NCI-H2081 treated with DMSO at 0.1 percent for 48 hours (cell line): ENCODE measurements around the gene F2R.

ENCODE experiments used
- DNase-seq: peaks from one replicate; lab custom pipeline; 2025; lab: John Stamatoyannopoulos, UW

Gene F2R

DNA sequence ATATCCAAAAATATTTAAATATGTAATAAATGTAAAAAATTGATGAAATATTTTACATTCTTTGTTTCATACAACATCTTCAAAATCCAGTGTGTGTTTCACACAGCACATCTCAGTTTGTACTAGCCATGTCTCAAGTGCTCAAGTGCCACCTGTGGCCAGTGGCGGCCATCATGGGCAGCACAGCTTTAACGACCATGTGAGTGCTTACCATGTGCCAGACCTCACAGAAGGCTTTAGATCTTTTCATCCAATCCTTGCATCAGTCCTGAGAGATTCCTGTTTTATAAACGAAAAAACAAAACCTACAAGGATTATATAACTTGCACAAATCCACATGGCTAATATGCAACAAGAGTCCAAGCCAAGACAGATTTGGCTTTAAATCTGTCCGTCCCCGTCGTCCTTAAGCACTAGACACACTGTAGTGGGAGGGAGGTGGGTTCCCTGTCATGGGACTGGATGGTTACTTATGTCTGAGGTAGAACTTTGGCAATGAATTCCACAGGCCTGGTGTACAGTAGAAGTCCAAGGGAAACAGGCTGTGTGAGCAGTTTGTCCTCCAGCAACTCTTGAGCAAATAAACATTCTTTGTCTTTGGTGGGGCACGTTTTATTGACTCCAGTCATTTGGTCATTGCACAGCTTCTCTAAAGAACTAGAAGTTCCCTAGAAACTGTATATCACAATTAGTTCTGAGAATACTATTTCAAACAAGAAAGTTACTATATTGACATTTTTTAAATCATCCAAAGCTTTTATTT is 25.0 kb upstream of the F2R start:
- DNase-seq: no peak

DNA sequence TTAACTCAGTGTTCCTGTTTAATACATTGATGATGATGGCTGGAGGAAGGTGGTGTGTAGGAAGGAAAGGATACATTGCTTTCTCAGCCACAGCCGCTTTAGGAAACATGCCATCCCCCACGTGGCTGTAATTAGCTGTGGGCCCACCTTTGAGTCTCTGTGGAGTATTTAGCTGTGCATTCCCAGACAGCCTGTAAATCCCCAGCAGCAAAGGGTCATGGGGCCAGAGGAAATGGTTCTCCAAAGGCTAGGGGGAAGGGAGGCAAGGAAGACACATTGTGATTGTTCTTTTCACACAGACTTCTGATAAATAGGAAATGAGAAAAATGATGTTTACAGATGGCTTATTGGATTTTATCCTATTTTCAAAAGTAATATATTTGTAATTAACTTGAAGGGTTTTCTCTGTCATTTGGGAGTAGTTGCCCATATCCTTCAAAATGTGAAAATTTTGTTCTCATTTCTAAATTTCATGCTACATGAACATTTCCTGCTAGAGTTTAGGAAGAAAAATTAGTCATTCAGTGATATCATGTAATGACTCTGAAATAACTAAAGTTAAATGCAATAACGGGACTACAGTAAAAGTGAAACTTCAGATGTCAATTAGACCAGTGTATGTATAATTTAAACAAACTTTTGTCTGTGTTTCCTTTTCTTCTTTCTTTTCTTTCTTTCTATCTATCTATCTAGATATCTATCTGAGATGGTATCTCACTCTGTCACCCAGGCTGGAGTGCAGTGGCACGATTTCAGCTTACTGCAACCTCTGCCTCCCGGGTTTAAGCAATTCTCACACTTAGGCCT is 24.3 kb upstream of the F2R start:
- DNase-seq: no peak

DNA sequence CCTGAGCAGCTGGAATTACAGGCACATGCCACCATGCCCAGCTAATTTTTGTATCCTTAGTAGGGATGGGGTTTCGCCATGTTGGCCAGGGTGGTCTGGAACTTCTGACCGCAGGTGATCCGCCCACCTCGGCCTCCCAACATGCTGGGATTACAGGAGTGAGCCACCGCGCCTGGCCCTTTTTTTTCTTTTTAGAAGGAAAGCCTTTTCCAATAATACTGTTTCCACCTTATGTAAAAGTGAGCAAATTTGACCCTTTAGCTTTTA is 23.7 kb upstream of the F2R start:
- no peak for DNase-seq

DNA sequence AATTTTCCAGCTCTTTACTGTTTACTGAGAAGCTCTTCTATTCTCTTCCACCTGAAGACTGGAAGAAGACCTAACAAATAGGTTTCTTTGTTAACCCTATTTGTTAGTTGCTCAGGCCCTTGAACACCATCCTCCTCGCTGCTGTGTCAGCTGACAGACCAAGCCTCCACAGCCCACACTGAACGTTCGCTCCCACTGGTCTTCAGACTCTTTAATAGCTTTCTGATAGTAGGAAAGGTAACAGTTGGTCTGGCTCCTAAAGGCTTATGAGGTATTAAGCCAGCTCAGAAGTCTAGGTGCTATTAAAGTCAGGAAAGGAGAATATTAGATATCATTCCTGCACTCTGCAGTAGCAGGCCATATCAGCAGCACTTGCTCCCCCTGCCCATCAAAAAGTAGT is 23.3 kb upstream of the F2R start:
- no peak for DNase-seq

DNA sequence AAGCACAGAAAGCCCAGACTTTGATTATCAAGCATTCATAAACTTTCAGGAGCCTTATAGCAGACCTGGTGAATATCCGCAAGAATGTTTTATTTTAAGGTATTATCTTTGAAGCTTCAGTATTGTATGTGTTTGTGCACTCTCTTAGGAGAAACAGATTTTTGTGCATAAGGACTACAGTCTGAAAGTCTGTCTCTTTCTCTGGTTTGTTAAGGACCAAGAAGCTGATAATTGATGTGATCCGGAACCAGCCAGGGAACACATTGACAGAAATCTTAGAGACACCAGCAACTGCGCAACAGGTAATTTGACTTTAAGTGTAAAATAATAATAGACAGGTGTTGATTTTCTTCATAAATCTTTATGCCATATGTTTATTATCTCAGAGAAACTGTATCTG is 22.8 kb upstream of the F2R start:
- DNase-seq: no peak

DNA sequence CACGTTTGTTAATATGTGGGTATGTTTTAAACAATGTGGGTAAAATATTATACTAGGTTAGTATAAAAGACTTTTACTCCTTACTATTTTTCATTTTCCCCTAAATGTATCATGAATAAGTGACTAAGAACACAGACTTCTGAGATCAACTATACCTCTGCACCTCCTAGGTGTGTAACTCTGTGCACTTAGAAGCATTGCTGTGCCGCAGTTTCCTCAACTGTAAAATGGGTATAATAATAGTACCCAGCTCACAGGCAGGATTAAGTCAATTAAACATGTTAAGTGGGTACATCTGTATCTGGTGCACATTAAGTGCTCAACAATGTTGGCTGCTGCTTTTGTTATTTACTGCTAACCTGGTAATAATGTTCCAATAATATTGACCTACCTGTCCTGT is 21.6 kb upstream of the F2R start:
- no peak for DNase-seq

DNA sequence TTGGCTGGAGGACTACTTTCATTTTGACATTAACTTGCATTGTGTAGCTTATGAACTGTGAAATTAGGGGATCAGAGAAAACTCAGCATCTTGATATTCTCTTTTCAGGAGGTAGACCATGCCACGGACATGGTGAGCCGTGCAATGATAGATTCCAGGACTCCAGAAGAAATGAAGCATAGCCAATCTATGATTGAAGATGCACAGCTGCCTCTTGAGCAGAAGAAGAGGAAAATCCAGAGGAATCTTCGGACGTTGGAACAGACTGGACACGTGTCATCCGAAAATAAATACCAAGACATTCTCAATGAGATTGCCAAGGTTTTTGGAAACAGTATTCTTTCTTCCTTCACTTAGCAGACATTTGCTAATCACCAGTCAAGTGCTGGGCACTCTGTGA is 20.6 kb upstream of the F2R start:
- no peak for DNase-seq

DNA sequence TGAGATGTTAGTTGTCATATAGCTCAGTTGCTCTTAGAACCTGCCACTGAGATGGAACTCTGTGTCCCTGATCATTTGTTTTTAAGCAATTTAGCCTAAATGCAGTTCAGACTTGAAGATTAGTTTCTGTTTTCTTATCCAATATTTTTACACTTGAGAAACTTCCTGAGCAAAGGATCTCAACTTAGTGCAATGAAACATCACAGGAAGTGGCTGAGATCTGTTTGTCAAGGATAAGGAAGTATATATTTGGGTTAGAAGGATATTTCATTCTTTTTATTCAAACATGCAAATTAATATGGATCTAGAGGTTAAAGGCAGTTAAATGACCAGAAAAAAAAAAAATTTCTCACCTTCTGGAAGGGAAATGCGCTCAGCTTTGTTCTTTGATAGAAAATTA is 19.7 kb upstream of the F2R start:
- DNase-seq: no peak

DNA sequence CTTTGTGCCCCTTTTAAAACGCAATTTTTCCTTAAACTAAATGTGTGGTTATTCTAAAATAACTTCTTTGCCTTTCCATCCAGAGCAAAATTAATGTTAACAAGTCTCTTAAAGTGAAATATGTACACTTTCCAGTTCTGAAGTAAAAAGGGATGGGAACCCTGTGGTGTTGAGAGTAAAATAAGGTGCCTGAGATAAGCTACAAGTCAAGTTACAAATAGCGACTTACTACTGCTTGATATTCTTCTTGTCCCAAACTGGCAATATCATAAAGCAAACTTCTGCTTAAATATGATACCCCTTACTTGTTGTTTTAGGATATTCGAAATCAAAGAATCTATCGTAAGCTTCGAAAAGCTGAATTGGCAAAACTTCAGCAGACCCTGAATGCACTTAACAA is 18.3 kb upstream of the F2R start:
- DNase-seq: no peak

DNA sequence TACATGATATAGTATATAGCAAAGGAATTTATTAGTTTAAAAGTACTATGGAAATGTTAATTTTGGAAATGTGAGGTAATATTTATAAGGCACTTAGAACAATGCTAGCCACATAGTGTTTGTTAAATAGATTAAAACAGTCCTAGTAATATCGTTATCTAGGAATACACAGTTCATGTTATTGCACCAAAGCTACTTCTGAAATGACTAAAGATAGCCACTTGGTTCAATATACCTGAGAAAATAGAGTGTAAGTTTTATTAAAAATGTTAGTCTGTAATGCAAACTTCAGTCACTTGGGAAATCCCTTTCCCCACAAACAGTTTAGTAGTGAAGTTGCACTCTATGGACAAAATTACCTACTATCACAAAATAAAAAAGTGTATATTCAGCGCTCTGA is 15.4 kb upstream of the F2R start:
- DNase-seq: no peak

DNA sequence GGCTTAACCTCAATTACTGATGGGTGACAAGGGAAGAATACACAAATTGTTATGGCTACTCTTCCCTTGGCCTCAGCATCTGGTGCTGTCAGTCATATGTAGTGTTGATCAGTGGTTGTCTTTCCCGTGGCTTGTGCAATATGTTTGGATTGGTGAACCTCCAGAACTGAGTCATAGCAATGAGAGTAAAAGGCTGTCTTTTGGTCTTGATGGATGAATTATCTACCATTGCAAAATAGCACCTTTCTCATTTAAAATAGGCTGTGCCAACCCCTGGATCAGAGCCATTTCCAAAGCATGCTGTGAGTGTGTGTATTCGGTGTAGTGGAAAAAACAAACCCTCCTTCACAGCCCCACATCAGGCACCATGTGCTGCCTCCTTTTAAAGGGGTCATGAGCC is 14.6 kb upstream of the F2R start:
- no peak for DNase-seq

DNA sequence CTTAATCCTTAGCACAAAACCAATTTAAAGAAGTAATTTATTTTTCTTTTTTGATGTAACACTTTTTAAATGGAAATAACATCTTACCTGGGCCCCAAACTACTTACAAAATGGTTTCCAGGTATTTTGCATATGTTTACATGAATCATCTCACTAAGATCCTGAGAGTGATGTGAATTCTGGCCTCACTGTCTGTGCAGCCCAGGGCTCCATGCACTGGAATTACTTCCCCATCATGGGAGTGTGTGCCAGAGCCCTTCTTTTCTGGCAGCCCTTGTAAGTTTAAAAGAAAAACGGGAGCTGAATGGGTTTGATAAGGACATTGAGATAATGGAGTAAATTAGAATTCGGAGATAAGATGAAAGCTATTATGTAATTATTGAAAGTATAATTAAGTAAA is 12.2 kb upstream of the F2R start:
- DNase-seq: no peak

DNA sequence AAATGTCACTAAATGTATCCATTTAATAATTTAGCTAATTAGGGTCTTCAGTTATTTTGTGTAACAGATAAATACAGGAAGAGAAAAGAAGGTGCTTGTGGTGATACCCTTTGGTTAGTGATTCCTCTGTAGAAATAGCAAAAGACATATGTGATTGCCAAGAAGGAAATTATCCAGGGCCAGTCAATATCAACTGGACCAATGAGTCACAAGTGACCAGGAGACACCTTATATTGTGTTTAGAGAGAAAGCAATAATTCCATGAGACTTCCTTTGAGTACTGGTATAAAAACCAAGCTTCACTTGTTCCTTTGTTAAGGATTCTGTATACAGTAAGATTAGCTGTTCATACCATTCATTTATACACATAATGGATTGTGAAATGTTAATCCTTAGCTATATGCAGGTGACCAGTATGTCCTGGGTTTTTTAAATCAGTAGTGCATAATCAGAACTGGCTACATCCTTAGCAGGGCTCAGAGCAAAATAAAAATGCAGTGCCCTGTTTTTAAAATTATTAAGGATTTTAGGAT is 11.7 kb upstream of the F2R start:
- DNase-seq: no peak

DNA sequence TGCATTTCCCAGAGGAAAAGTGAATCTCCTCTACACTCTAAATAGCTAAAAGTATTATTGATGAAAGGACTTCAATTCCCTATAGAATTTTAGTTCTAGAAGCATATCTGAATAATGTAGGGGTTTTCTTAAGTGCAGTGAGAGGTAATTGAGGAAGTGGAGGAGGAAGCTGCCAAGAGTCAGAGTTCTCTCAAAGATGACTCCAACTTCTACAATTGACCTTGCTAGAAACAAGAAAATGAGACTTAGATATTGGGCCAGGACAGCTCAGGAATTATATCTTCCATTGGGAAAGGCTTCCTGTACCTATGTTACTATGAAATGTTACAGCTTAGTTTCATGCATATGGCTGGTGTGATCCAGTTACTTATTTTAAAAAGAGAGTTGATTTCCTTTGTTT is 10.4 kb upstream of the F2R start:
- no peak for DNase-seq

DNA sequence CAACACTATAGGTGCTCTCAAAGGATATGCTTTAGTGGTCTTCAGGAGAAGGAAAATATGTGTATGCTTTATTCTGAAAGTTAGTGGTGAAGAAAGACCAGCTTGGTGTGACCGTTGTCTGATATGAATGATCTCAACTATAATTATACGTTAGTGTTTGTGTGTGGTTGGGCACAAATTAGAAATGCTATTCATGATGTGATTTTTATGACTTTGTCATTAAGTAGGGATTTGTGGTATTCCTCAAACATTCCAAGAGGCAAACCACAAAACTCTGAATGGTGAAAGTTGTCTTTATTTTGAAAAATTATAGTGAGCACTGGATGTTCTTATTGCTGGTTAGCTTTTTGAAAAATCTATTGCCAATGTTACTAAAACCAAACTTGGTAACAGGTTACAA is 6.2 kb upstream of the F2R start:
- no peak for DNase-seq

DNA sequence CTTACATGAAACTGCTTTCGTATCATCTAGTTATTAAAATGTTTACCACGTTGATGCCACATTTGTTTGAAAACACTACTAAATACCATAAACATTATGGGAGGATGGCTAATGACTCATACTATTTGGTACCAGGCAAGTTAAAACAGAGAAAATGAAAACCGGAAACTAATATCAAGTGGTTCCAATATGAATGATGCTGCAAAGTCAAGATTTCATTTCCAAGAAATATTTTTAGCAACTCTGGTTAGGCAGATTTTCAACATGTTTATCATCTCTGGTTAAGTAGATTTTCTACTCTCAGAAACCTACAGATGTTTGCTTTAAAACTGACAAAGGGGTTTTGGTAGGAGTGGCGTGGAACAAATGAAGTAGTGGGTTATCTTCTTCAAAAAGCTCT is 4.9 kb upstream of the F2R start:
- DNase-seq: no peak

DNA sequence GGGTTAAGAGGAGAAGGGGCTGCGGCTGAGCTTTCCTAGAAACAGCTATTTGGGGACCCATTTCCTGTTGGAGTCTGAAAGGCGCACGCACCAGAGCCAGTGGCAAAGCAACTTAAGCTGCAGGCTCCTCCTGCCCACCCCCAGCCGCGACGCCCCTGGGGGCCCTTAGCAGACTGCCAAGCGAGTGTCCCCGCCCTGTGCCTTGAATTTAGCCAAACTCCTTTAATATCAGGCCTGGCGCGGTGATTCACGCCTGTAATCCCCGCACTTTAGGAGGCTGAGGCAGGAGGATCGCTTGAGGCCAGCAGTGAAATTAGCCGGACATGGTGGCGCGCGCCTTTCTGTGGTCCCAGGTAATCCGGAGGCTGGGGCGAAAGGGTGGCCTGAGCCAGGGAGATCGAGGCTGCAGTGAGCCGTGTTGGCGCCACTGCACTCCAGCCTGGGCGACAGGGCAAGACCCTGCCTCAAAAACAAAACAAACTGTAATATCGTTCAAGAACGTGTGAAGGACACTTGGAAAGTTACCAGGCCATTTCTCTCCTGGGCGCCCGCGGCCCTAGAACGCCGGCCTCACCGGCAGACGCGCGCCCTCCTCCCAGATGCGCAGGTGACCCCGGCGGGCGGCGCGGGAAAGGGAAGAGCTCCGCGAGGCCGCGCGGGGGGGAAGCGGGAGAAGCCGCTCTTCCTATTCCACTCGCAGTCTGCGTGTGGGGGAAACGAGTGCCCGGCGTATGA is 1.0 kb upstream of the F2R start:
- no peak for DNase-seq

DNA sequence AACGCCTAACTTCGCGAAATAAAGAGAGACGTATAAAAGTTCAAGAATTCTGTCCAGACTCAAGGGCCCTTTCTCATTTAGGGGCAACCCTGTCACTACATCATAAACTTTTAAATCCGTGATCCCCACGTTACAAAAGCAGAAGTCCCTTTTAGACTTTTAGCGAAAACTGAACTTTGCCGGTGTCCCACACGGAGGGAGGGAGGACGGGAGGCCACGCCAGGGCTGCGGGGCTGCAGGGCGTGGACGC is 515 bp upstream of the F2R start:
- no peak for DNase-seq

DNA sequence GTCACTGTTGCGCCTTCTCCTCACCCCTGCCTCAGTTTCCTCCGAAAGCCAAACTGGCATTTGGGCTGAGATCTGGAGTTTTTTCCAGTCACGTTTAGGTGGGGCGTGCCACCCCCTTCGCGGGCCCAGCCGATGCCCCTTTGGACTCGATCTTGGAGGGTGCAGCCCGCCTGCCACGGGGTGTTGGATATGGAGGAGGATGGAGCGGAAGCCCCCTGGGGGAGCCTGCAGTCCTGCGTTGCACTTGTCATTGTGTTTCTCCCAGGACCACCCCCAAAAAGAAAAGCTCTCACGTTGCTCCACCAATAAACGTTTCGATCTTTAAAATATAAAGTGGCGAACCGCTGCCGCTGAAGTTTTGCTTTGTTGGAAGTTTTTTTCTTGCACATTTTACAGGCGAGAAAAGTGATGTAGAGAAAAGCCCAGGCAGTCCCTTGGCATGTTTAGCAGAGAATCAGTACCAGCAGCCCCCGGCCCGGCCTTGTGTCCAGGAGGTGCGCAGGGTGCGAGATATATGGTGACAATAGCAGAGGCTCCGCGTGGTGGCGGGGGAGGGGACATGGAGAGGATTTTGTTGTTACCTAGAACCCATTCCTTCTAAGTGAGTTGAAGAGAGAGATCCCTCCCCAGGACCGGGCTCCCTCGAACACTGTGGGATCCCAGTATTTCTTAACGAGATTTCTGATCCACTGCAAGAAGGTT is 681 bp downstream of the F2R start:
- DNase-seq: no peak

DNA sequence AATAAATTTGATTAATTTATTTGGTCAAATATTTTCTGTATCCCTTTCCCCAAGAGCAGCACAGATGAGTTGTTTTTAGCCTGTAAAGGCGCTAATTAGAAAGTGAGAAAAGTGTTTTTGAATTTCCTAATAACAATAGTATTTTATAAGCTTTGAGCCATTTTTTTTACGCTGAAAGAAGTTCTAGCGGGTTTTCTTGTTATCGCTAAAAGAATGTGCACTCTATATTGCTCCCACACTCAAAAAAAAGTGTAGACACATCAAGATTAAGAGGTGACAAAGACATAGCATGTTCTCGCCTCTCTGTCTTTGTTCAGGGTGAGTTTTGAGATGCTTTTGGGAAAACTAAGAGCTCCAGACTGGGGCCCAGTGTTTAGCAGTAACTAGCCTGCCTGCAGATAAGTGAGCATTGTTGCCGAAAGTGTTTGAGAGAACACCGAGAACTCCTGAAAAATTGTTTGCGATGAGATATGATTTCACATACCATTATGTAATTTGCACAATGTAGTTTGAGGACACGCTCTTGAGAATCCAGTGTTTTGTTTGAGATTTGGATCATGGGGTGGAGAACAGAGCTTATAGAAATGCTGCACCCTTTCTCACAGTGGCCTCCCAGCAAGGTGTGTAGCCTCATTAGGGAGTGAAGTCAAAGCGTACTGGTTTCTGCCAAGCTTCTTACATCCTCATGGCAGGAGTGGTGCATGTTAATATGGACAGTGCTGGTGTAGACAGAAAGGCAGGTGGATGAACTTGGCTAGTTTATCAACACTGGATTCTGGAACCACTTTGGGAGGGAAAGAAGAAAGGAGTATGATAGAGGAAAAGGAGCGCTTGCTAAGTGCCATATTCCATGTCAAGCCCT is 1.5 kb downstream of the F2R start:
- DNase-seq: no peak

DNA sequence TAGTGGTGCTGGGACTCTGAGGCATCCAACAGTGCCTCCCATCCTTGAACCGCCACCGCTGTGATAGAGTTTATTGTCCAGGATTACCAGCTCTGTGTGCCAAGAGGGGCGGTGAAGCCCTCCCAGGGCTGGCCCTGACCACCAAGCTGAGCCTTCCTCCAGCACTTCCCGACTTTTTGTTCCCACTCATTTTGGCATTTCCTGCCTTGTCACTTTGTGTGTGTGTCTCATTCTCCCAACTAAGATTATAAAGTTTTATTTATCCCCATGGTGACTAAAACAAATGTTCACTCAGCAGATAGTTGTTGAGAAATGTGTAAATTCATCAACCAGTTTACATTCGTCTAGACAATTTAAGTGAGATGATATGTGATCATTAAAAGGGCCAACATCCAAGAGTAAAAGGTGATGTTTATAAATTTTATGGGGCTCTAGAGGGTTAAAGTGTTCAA is 2.5 kb downstream of the F2R start:
- no peak for DNase-seq

DNA sequence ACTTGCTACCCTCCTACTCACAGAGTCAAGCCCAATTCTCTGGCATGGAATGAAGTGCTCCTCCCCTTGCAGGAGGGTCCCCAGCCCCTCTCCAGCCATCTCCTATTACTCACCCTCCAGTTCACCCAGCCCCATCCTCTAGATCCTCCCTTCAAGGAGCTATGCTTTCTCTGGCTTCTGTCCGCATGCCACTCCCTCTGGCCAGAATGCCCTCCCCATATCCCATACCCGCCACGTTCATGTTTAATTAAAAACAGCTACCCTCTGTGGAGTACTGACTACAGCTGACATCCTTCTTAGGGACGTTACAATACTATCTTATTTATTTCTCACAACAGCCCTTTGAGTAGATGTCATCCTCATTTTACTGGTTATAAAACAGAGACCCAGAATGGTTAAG is 3.0 kb downstream of the F2R start:
- no peak for DNase-seq
